Sigmoid colon (tissue), 4 donors: ENCODE data around the gene TRAF4.

ENCODE experiments used
- EP300 ChIP-seq, 4 donors: sonication (generic); formaldehyde crosslinking; IDR thresholded peaks; one replicate each; pipeline ENCODE4 v1.6.1; 2017; ENCODE audit warnings: antibody characterized with exemption in 4 of 4
- POLR2A ChIP-seq, 2 donors: fragments of 450-650 bp; IDR thresholded peaks; one replicate each; pipeline ENCODE4 v1.6.1; 2016; ENCODE audit warnings: antibody characterized with exemption in 2 of 2, mild to moderate bottlenecking in 2 of 2, moderate library complexity in 2 of 2
- POLR2AphosphoS5 ChIP-seq, 4 donors: sonication (generic); formaldehyde crosslinking; IDR thresholded peaks; one replicate each; pipeline ENCODE4 v1.6.1; 2017; ENCODE audit warnings: antibody characterized with exemption in 4 of 4
- TF ChIP-seq, protein P1 (sequence below), 4 experiments: fragments of 450-650 bp in 3 of 4; fragments of 200-600 bp in 1 of 4; IDR thresholded peaks; one replicate each; pipeline ENCODE4 v1.5.1; 2016 to 2019; ENCODE audit warnings: antibody characterized with exemption in 4 of 4, mild to moderate bottlenecking in 3 of 4, moderate library complexity in 2 of 4

DNA sequence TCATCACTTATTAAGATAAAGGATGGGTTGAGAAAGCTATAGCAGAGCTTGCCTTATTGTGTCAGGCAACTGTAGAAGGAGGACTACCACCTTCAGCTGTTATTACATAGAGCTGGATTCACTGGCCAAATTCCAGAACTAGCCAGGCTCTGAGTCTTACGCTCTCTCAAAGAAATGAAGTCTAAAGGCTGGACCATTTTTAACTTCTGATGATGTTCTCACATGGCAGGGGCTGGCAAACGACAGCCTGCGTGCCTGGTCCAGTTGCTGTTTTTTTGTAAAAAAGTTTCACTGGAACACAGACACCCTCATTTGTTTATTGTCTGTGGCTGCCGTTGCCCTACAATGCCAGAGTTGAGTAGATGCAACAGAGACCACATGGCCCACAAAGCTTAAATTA is 21.2 kb downstream of the TRAF4 start:
- TF ChIP-seq, protein P1, sequence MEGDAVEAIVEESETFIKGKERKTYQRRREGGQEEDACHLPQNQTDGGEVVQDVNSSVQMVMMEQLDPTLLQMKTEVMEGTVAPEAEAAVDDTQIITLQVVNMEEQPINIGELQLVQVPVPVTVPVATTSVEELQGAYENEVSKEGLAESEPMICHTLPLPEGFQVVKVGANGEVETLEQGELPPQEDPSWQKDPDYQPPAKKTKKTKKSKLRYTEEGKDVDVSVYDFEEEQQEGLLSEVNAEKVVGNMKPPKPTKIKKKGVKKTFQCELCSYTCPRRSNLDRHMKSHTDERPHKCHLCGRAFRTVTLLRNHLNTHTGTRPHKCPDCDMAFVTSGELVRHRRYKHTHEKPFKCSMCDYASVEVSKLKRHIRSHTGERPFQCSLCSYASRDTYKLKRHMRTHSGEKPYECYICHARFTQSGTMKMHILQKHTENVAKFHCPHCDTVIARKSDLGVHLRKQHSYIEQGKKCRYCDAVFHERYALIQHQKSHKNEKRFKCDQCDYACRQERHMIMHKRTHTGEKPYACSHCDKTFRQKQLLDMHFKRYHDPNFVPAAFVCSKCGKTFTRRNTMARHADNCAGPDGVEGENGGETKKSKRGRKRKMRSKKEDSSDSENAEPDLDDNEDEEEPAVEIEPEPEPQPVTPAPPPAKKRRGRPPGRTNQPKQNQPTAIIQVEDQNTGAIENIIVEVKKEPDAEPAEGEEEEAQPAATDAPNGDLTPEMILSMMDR (IDR thresholded peaks at IDR 0.05), result no peak
- TF ChIP-seq POLR2A (IDR thresholded peaks at IDR 0.05) (no peak), EP300 (IDR thresholded peaks at IDR 0.05) (no peak), POLR2AphosphoS5 (IDR thresholded peaks at IDR 0.05) (no peak)
